ENCODE results near the gene CCDC160.
"Not testable (repeated sequence)": the region's sequence is repeated elsewhere in the genome, so short reads cannot be mapped to it uniquely, and the experiment has no call there.

Gene CCDC160

DNA sequence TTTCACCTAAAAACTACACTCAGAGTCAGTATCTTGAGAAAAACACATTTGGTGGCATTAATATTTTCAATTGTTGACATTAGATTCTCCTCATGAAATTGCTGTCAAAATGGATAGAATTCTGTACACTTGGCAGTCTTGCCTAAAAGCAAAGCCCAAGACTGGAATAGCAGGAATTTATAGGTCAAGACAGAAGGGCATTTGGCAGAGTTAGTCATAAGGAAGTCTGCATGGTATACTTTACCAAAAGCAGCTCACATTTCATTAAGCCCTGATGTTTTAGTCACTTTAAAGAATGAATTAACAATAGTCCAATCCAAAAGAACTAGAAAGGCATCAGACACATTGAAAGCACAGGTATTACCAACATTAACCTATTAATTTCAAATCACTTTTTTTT, 7.1 kb downstream of the CCDC160 start:
- Histone ChIP-seq H3K27ac (ENCODE audit: low read length) (no peak overlapping the region), H3K4me1 (ENCODE audit: control insufficient read depth, low read depth, low read length) (peaks cover 20% of the 10 kb centered on the region), H3K27me3 (ENCODE audit: control insufficient read depth, insufficient read depth, low read length) (no peaks in the 10 kb centered on the region), H3K4me3 (ENCODE audit: low read length) (no peak overlapping the region), H3K36me3 (ENCODE audit: control insufficient read depth, low read depth, low read length) (no peaks in the 10 kb centered on the region), H3K9me3 (ENCODE audit: control insufficient read depth, low read depth, low read length) (no peaks in the 10 kb centered on the region), H3K9ac (ENCODE audit: low read length) (no peak overlapping the region)

DNA sequence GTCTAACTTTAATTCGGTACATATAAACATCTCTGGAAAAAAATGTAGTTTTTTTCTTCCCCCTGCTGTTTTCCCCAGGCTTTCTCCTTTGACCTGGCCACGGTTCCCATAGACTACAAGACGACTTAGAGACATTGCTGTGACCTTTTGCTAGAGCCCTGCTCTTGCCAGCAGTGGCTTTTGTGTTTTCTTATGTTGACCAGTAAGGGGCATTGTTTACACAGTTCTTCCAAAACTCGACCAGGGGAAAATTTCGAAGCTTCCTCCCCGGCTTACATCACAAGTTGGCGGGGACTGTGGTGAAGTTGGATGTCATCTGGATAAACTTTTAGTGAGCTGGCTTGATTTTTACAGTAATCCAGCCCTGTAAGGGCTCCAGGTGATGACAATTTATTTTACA, 9.3 kb downstream of the CCDC160 start:
- Histone ChIP-seq H3K4me1 (ENCODE audit: control insufficient read depth, low read depth, low read length) (peaks cover 10% of the 10 kb centered on the region), H3K9ac (ENCODE audit: low read length) (no peak overlapping the region), H3K36me3 (ENCODE audit: control insufficient read depth, low read depth, low read length) (no peaks in the 10 kb centered on the region), H3K27ac (ENCODE audit: low read length) (no peak overlapping the region), H3K9me3 (ENCODE audit: control insufficient read depth, low read depth, low read length) (peaks cover 4% of the 10 kb centered on the region), H3K27me3 (ENCODE audit: control insufficient read depth, insufficient read depth, low read length) (no peaks in the 10 kb centered on the region), H3K4me3 (ENCODE audit: low read length) (no peak overlapping the region)

DNA sequence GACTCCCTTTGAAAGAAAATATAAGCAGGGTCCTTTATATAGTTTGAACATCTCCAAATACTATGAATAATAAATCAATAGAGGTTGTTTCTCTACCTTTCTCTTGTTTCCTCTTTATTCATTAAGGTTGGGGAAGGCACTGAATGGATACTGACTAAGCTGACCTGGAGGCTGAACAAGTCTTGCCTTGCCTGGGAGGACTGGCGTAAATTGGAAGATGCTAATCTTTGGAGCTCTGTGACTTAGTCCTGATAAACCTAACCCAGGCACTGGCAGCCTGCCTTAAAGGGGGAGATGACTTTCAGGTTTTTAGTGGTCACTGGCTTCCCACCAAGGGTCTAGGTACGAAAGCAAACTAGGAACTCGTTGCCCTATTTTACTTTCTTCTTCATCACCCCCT, 10.5 kb downstream of the CCDC160 start:
- Histone ChIP-seq H3K4me1 (ENCODE audit: control insufficient read depth, low read depth, low read length) (no peaks in the 10 kb centered on the region), H3K9me3 (ENCODE audit: control insufficient read depth, low read depth, low read length) (peaks cover 7% of the 10 kb centered on the region), H3K27ac (ENCODE audit: low read length) (no peak overlapping the region), H3K27me3 (ENCODE audit: control insufficient read depth, insufficient read depth, low read length) (no peaks in the 10 kb centered on the region), H3K9ac (ENCODE audit: low read length) (no peak overlapping the region), H3K4me3 (ENCODE audit: low read length) (no peak overlapping the region), H3K36me3 (ENCODE audit: control insufficient read depth, low read depth, low read length) (no peaks in the 10 kb centered on the region)

DNA sequence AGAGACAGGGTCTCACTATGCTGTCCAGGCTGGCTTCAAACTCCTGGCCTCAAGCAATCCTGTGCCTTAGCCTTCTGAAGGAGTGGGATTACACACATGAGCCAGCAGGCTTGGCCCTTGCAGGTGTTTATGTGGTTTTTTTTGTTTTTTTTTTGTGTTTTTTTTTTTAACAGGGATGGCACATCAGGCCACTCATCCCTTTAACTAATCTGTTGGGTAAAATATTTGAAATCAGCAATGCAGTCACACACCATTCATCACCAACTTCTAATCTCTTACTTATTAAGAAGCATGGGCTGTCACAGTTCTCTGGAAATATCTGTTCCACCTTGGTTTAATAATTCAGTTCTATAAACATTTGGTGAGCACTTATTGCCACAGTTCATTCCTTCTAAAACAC, 12.3 kb downstream of the CCDC160 start:
- Histone ChIP-seq H3K9ac (ENCODE audit: low read length) (no peak overlapping the region), H3K9me3 (ENCODE audit: control insufficient read depth, low read depth, low read length) (peaks cover 7% of the 10 kb centered on the region), H3K36me3 (ENCODE audit: control insufficient read depth, low read depth, low read length) (no peaks in the 10 kb centered on the region), H3K4me3 (ENCODE audit: low read length) (no peak overlapping the region), H3K4me1 (ENCODE audit: control insufficient read depth, low read depth, low read length) (no peaks in the 10 kb centered on the region), H3K27ac (ENCODE audit: low read length) (no peak overlapping the region), H3K27me3 (ENCODE audit: control insufficient read depth, insufficient read depth, low read length) (no peaks in the 10 kb centered on the region)

DNA sequence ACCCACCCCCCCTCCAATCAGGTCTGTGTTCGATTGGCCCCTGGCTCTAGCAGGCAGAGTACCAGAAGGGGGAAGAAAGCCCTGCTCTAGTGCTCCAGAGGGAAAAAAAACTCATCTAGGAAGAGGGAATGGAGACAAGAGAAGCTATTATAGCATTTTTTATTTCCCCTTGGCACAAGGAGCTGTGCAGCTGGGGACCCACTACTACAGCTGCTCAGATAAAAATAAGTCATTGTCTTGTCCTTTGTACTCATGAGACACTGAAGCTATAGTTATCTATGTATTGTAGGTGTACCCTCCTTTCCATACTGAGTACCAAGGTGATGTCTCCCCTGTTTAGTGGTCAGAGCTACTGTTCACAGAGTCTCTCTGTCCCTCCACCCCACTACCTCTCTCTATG, 14.3 kb downstream of the CCDC160 start:
- peaks cover 7% of the 10 kb centered on the region for H3K9me3 ChIP-seq (ENCODE audit: control insufficient read depth, low read depth, low read length)
- H3K4me1 ChIP-seq (ENCODE audit: control insufficient read depth, low read depth, low read length), result no peaks in the 10 kb centered on the region
- no peaks in the 10 kb centered on the region for H3K36me3 ChIP-seq (ENCODE audit: control insufficient read depth, low read depth, low read length)
- H3K4me3 ChIP-seq (ENCODE audit: low read length), result no peak overlapping the region
- no peak overlapping the region for H3K9ac ChIP-seq (ENCODE audit: low read length)
- no peaks in the 10 kb centered on the region for H3K27me3 ChIP-seq (ENCODE audit: control insufficient read depth, insufficient read depth, low read length)
- no peak overlapping the region for H3K27ac ChIP-seq (ENCODE audit: low read length)

DNA sequence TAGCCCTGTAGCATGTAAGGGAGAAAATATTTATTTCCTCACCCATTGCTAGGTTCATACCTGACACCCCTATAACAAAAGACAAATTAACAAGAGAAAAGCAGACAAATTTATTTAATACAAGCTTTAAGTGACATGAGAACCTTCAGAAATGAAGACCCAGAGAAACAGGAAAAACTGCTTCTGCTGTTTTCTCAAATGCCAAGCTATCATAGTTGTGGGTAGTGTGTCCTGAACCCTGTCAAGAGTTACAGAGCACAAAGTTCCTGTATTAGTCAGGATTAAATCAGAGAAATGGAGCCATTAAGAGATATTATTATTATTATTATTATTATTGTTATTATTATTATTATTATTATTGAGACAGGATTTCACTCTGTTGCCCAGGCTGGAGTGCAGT, 17.5 kb downstream of the CCDC160 start:
- H3K36me3 ChIP-seq (ENCODE audit: control insufficient read depth, low read depth, low read length), result no peaks in the 10 kb centered on the region
- H3K4me1 ChIP-seq (ENCODE audit: control insufficient read depth, low read depth, low read length), result no peaks in the 10 kb centered on the region
- H3K9ac ChIP-seq (ENCODE audit: low read length), result no peak overlapping the region
- H3K27me3 ChIP-seq (ENCODE audit: control insufficient read depth, insufficient read depth, low read length), result no peaks in the 10 kb centered on the region
- H3K9me3 ChIP-seq (ENCODE audit: control insufficient read depth, low read depth, low read length), result peaks cover 9% of the 10 kb centered on the region
- no peak overlapping the region for H3K4me3 ChIP-seq (ENCODE audit: low read length)
- no peak overlapping the region for H3K27ac ChIP-seq (ENCODE audit: low read length)

DNA sequence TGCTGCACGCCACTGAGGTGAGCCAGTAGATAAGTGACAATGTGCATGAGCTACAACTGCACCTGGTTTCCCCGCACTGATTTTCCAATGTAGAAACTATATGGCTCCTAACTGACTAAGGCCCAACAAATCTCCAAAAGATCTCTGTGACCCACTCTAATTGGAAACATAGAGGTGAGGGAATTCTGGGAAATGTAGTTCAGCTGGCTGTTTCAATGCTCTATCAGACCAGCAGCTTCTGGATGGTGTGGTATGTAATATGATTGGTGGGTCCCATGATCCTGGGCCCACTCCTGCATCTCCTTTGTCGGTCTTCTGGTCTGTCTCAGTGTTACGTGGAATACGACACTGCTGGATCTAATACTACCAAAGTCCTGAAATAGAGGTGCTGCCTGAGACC, 18.6 kb downstream of the CCDC160 start:
- no peak overlapping the region for H3K27ac ChIP-seq (ENCODE audit: low read length)
- peaks cover 9% of the 10 kb centered on the region for H3K9me3 ChIP-seq (ENCODE audit: control insufficient read depth, low read depth, low read length)
- no peak overlapping the region for H3K9ac ChIP-seq (ENCODE audit: low read length)
- H3K36me3 ChIP-seq (ENCODE audit: control insufficient read depth, low read depth, low read length), result no peaks in the 10 kb centered on the region
- H3K27me3 ChIP-seq (ENCODE audit: control insufficient read depth, insufficient read depth, low read length), result no peaks in the 10 kb centered on the region
- no peak overlapping the region for H3K4me3 ChIP-seq (ENCODE audit: low read length)
- no peaks in the 10 kb centered on the region for H3K4me1 ChIP-seq (ENCODE audit: control insufficient read depth, low read depth, low read length)

DNA sequence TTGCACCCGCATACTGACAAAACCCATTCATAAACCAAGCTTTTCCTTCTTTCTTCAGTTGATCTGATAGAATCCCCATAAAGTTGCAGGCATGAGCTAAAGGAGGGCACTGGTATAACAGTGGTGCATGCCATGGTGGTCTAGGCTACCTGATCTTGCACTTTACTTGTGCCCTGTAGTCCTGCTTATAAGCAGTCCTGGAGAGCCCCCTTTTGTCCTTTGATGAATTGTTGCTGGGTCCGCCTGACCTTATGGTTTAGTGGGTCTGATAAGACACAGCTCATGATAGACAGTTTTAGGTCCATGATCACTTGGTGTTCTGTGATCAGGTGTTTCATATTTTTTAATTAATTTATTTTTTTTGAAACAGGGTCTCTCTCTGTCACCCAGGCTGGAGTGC, 19.7 kb downstream of the CCDC160 start:
- no peak overlapping the region for H3K9ac ChIP-seq (ENCODE audit: low read length)
- peaks cover 8% of the 10 kb centered on the region for H3K9me3 ChIP-seq (ENCODE audit: control insufficient read depth, low read depth, low read length)
- no peaks in the 10 kb centered on the region for H3K27me3 ChIP-seq (ENCODE audit: control insufficient read depth, insufficient read depth, low read length)
- no peak overlapping the region for H3K27ac ChIP-seq (ENCODE audit: low read length)
- no peaks in the 10 kb centered on the region for H3K36me3 ChIP-seq (ENCODE audit: control insufficient read depth, low read depth, low read length)
- no peaks in the 10 kb centered on the region for H3K4me1 ChIP-seq (ENCODE audit: control insufficient read depth, low read depth, low read length)
- no peak overlapping the region for H3K4me3 ChIP-seq (ENCODE audit: low read length)

DNA sequence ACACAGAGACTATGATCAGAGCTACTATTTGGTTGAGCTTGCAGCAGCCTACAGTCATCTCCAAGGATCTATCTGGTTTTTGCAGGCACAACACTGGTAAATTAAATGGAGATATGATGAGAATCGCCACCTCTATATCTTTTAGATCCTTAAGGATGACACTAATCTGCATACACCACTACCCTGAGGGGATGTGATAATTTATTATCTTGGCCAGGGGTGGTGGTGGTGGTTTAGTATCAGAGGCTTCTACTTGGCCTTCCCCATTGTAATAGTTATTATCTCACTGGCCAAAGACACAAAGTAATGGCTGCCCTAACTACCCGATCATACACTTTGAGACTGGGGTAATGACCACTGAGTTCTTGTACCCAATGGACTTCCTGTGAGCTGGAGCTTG, 21.2 kb downstream of the CCDC160 start:
- H3K9me3 ChIP-seq (ENCODE audit: control insufficient read depth, low read depth, low read length), result peaks cover 6% of the 10 kb centered on the region

DNA sequence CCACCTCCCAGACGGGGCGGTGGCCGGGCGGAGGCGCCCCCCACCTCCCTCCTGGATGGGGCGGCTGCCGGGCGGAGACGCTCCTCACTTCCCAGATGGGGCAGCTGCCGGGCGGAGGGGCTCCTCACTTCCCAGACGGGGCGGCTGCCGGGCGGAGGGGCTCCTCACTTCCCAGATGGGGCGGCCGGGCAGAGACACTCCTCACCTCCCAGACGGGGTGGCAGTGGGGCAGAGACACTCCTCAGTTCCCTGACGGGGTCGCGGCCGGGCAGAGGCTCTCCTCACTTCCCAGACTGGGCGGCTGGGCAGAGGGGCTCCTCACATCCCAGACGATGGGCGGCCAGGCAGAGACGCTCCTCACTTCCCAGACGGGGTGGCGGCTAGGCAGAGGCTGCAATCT, 49.0 kb downstream of the CCDC160 start:
- H3K9me3 ChIP-seq (ENCODE audit: control insufficient read depth, low read depth, low read length), result peaks cover 16% of the 10 kb centered on the region
- not testable (repeated sequence) for H3K4me3 ChIP-seq (ENCODE audit: low read length); H3K9ac ChIP-seq (ENCODE audit: low read length); H3K27ac ChIP-seq (ENCODE audit: low read length); H3K27me3 ChIP-seq (ENCODE audit: control insufficient read depth, insufficient read depth, low read length); H3K36me3 ChIP-seq (ENCODE audit: control insufficient read depth, low read depth, low read length); H3K4me1 ChIP-seq (ENCODE audit: control insufficient read depth, low read depth, low read length)

More for the DNA sequence above, 21.2 kb downstream of the CCDC160 start:
- no peak overlapping the region for H3K4me3 ChIP-seq (ENCODE audit: low read length)
- no peaks in the 10 kb centered on the region for H3K36me3 ChIP-seq (ENCODE audit: control insufficient read depth, low read depth, low read length)
- no peak overlapping the region for H3K27ac ChIP-seq (ENCODE audit: low read length)
- H3K9ac ChIP-seq (ENCODE audit: low read length), result no peak overlapping the region
- no peaks in the 10 kb centered on the region for H3K4me1 ChIP-seq (ENCODE audit: control insufficient read depth, low read depth, low read length)
- H3K27me3 ChIP-seq (ENCODE audit: control insufficient read depth, insufficient read depth, low read length), result no peaks in the 10 kb centered on the region

DNA sequence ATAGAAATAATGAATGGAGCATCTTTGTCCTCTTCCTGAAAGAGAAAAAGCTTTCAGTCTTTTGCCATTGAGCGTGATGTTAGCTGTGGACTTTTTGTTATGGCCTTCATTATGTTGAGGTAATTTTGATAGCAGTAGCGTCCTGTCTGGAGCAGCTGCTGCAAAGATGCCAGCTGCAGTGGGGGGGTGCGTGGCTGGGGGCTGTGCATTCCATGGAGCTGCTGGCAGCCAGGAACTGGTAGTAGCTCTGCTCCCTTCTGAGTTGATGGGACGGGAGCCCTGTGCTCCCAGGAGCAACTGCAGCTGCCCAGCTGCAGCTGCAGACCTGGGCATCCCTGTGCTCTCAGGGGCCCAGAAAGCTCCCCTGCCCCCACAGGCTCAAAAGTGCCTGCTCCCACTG, 50.4 kb downstream of the CCDC160 start:
- Histone ChIP-seq H3K27me3 (ENCODE audit: control insufficient read depth, insufficient read depth, low read length) (no peaks in the 10 kb centered on the region), H3K36me3 (ENCODE audit: control insufficient read depth, low read depth, low read length) (no peaks in the 10 kb centered on the region), H3K9me3 (ENCODE audit: control insufficient read depth, low read depth, low read length) (peaks cover 13% of the 10 kb centered on the region), H3K4me3 (ENCODE audit: low read length) (no peak overlapping the region), H3K27ac (ENCODE audit: low read length) (no peak overlapping the region), H3K4me1 (ENCODE audit: control insufficient read depth, low read depth, low read length) (no peaks in the 10 kb centered on the region), H3K9ac (ENCODE audit: low read length) (no peak overlapping the region)

DNA sequence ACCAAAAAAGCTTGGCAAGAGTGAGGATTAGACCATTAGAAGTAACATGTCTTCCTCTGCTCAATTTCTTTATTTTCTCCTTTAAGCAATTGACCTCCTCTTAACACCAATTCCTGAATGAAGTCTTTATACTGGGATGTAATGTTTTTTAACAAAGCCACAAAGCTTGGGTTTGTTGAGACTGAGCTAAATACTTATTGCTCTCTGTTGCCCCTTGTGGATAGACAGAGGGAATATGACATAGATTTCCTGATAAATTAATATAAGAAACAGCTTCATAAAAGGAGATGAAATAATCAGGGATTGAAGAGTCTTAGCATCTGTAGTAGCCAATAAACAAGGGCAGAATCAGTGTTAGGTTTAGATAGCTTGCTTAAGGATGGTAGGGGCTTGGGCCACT, 57.6 kb downstream of the CCDC160 start:
- H3K36me3 ChIP-seq (ENCODE audit: control insufficient read depth, low read depth, low read length), result no peaks in the 10 kb centered on the region
- no peaks in the 10 kb centered on the region for H3K4me1 ChIP-seq (ENCODE audit: control insufficient read depth, low read depth, low read length)
- H3K27me3 ChIP-seq (ENCODE audit: control insufficient read depth, insufficient read depth, low read length), result no peaks in the 10 kb centered on the region
- peaks cover 20% of the 10 kb centered on the region for H3K9me3 ChIP-seq (ENCODE audit: control insufficient read depth, low read depth, low read length)
- H3K9ac ChIP-seq (ENCODE audit: low read length), result no peak overlapping the region
- H3K27ac ChIP-seq (ENCODE audit: low read length), result no peak overlapping the region
- H3K4me3 ChIP-seq (ENCODE audit: low read length), result no peak overlapping the region

Data from iPS-18a (cell line).